ENCODE measurements around the gene KIF5C.

DNA sequence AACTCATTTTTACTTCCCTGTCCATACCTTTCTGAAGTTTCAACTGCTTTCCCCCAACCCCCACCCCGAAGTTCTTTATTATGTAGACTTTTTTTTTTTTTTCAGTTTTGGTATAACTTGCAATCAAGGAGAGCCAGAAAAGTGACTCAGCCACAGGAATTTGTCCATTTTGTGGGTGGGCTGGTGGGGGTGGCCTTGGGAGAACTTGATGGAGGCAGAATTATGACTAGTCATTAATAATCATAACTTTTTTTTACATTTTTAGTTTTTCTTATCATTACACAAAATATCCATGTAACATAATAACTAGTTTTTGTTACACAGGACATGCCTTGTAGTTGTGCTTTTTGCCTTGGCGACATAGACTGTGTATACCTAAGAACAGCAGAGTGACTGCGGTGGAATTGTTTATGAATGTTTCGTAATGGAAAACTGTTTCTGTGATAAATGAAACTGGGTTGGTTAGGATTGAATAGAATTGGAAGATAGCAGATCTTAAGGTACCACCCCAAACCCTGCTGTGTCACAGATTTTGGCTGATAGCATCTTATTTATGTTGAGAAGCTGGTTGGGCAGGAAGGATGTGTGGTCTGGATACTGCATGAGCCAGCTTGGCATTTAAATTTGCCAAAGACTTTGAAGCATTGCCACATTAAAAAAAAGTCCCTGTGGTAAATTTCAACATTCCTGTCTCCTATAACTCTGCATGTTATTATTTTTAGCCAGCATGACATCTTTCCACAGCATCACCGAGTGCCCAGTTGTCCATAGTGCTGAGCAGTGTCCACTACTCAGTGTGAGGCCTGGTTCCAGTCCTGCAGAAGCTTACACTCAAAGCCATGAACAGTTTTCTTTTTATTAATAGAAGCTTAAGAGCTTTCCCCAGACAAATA is 194.2 kb downstream of the KIF5C start:
- TF ChIP-seq CTCF (optimal IDR thresholded peaks at IDR 0.05 in 1 of 3, IDR thresholded peaks at IDR 0.05 in 1 of 3, conservative IDR thresholded peaks at IDR 0.05 in 1 of 3; ENCODE audit: extremely low read depth in 1 of 3, insufficient read depth in 2 of 3, low read length in 3 of 3) (no peak), EZH2 (IDR thresholded peaks at IDR 0.05; ENCODE audit: low read length) (no peak)
